Lower lobe of right lung (tissue), 2 donors: ENCODE data around the gene F2RL3. TPM values are rescaled to one million over a fixed set of nuclear protein-coding genes. Genes with fewer than 3 reads are reported as not detected.
A peak's percentile ranks its signal among the peaks of the same experiment; 100 is the strongest.

ENCODE experiments used
- ATAC-seq, 2 donors: fragments of 200-7000 bp; cut with Tn5 transposase; one replicate each; pipeline ENCODE4 v1.9.1; 2020 to 2022; ENCODE audit warnings: mild to moderate bottlenecking in 2 of 2, moderate library complexity in 2 of 2
- DNase-seq: peaks from one replicate; pipeline ENCODE4 v3.0.0-alpha.2; 2020
- H3K27ac ChIP-seq: fragments of 200-600 bp; one replicate; pipeline ENCODE4 v1.8.0; 2022
- H3K27me3 ChIP-seq: fragments of 200-600 bp; one replicate; pipeline ENCODE4 v1.8.0; 2022; ENCODE audit warnings: low read depth
- H3K36me3 ChIP-seq: fragments of 200-600 bp; one replicate; pipeline ENCODE4 v1.8.0; 2022; ENCODE audit warnings: mild to moderate bottlenecking
- H3K4me1 ChIP-seq: fragments of 200-600 bp; one replicate; pipeline ENCODE4 v1.8.0; 2022
- H3K4me3 ChIP-seq: fragments of 200-600 bp; one replicate; pipeline ENCODE4 v1.8.0; 2022; ENCODE audit warnings: mild to moderate bottlenecking
- H3K9me3 ChIP-seq: fragments of 200-600 bp; one replicate; pipeline ENCODE4 v1.8.0; 2022
- intact Hi-C: fragments of 100-400 bp; cut with DNase I; formaldehyde crosslinking; loops from one replicate; pipeline ENCODE4 v1.11.0; 2022
- total RNA-seq: library from RNA; stranded (reverse); fragmentation: NEBNext Ultra II Directional; extraction: Animal tissue kit (Norgen Biotek cat#: 25700); gene quantifications from one replicate; pipeline ENCODE4 v1.2.1, GENCODE V29; 2021
- TF ChIP-seq, protein P1 (sequence below): fragments of 200-600 bp; IDR thresholded peaks from one replicate; pipeline ENCODE4 v1.8.0; 2022; ENCODE audit warnings: antibody characterized with exemption, mild to moderate bottlenecking
- donor health status: DM: no; HTN: yes; CAD: no; lungs with severe emphysema.

Gene F2RL3
- total RNA-seq, 1 donor from 2014 or later: 22.5 TPM

DNA sequence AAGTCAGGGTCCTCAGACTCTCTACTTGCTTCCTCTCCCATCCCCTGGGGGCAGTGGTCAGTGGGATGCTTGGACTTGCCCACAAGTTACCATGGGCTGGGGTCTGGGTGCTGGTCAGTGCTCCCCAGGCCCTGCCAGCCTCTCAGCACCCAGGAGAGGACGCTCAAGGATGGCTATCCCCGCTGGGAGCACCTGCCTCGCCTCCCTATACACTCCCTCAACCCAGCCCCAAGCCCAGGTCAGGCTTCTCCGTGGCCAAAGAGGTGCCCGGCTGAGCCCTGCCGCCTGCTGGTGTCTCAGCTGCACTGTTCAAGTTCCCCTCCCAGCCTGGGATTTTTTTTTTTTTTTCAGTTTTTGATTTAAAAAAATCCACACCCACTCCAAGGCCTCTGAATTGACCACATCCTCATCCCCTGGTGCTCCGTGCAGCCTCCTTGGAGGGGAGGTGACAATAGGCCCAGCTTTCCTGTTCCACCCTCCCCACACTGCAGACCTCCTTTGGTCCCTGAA, 10.8 kb downstream of the F2RL3 start:
- DNase-seq (peak; percentile 73), ATAC-seq (no peak)
- H3K9me3 ChIP-seq: no peaks in the 10 kb centered on the region
- H3K27ac ChIP-seq: no peak overlapping the region
- TF ChIP-seq, protein P1, sequence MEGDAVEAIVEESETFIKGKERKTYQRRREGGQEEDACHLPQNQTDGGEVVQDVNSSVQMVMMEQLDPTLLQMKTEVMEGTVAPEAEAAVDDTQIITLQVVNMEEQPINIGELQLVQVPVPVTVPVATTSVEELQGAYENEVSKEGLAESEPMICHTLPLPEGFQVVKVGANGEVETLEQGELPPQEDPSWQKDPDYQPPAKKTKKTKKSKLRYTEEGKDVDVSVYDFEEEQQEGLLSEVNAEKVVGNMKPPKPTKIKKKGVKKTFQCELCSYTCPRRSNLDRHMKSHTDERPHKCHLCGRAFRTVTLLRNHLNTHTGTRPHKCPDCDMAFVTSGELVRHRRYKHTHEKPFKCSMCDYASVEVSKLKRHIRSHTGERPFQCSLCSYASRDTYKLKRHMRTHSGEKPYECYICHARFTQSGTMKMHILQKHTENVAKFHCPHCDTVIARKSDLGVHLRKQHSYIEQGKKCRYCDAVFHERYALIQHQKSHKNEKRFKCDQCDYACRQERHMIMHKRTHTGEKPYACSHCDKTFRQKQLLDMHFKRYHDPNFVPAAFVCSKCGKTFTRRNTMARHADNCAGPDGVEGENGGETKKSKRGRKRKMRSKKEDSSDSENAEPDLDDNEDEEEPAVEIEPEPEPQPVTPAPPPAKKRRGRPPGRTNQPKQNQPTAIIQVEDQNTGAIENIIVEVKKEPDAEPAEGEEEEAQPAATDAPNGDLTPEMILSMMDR: peak; percentile 57
- H3K36me3 ChIP-seq: no peaks in the 10 kb centered on the region
- H3K4me3 ChIP-seq: no peak overlapping the region
- H3K27me3 ChIP-seq: no peaks in the 10 kb centered on the region
- peaks cover 13% of the 10 kb centered on the region for H3K4me1 ChIP-seq
- intact Hi-C loops: no loop called here

DNA sequence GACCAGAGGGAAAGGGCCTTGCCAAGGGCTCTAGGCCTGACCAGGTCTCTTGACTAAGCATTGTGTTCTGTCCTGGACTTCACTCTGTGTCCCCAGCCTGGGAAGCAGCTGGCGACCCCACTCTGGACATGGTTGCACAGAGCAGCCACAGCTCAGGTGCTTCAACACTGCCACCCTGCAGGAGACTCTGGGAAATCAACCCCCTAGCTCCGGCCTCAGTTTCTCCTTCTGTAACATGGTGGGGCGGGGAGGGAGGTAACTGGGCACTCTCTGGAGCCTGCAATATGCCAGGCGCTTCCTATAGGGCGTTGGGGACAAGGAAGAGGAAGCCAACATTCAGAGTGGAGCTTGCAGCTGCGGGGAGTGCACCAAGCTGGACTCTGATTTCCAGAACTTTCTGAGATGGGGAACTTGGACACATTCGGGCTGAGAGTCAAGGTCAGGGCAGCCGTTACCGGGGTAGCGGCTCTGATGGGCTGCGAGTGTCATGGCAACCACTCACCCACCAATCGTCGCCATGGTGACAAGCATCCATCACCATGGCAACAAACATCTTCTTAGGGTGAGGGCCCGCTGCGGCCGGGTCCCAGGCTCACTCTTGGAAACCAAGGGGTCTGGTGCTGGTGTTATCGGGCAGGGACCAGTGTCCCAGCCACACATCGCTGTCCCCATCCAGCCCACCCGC, 12.8 kb downstream of the F2RL3 start:
- Histone ChIP-seq H3K4me3 (no peak overlapping the region), H3K4me1 (peaks cover 1% of the 10 kb centered on the region), H3K9me3 (no peaks in the 10 kb centered on the region), H3K27me3 (no peaks in the 10 kb centered on the region), H3K36me3 (no peaks in the 10 kb centered on the region), H3K27ac (no peak overlapping the region)
- ATAC-seq (no peak), DNase-seq (no peak)
- intact Hi-C loops: no loop called here
- TF ChIP-seq, protein P1: no peak

DNA sequence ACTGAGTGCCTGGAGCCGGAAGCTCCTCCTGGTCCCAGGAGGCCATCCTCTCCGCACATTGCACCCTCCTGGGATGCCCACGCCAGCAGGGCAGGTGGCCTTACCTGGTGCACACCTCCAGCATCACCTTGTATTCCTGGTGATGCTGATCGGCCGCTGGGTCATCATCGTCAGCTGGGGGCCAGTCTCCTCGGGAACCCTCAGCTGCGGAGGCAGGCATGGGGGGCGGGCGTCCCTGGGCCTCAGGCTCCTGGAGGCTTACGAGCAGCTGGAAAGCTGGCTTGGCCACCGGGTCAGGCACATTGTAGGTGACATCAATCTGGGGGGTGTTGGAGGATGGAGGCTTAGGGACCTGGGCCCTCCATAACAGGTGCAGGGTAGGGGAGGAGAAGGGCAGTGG, 13.7 kb downstream of the F2RL3 start:
- H3K36me3 ChIP-seq: no peaks in the 10 kb centered on the region
- H3K4me1 ChIP-seq: no peaks in the 10 kb centered on the region
- no peak overlapping the region for H3K4me3 ChIP-seq
- no peaks in the 10 kb centered on the region for H3K9me3 ChIP-seq
- ATAC-seq (no peak), DNase-seq (no peak)
- no peak overlapping the region for H3K27ac ChIP-seq
- intact Hi-C loops: no loop called here
- H3K27me3 ChIP-seq: no peaks in the 10 kb centered on the region
- TF ChIP-seq, protein P1: no peak

DNA sequence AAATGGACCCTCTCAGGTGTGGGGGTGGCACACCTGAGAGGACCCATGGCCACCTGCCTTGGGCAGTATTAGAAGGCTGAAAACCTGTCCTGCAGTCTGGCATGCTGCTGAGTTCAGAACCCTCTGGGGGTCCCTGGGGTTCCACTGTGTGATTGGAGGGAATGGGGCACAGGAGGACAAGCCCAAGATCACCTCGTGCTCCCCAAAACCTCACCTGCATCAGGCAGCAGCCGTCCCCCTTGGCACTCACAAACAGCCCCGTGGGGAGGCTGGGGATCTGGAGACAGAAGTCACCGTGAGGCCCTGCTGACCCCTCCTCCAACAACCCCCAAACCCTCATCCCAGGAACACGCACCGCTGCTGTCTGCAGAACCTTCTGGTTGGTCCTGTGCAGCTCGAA, 14.5 kb downstream of the F2RL3 start:
- no peak for ATAC-seq
- intact Hi-C loops: no loop called here

DNA sequence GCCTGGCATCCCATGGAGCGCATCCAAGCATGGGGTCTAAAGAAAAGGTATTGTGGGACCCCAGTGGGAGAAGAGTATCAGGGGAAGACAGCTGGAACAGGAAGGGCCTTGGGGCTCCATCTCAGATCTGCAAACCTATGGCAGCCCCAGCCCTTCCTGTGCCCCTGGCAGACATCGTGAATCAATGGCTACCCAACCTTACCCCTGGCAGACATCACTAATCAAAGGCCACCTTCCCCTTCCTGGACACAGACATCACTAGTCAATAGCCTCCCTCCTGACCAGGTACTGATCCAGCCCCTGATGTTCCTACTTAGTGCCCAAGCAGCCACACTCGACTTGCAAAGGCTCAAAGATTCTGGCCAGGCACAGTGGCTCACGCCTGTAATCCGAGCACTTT, 15.8 kb downstream of the F2RL3 start:
- Histone ChIP-seq H3K4me1 (no peaks in the 10 kb centered on the region), H3K4me3 (no peak overlapping the region), H3K27me3 (no peaks in the 10 kb centered on the region), H3K36me3 (no peaks in the 10 kb centered on the region), H3K9me3 (no peaks in the 10 kb centered on the region), H3K27ac (no peak overlapping the region)
- intact Hi-C loops: no loop called here
- TF ChIP-seq, protein P1: no peak
- ATAC-seq: no peak
- DNase-seq: no peak

More for the DNA sequence above, 14.5 kb downstream of the F2RL3 start:
- Histone ChIP-seq H3K9me3 (no peaks in the 10 kb centered on the region), H3K36me3 (no peaks in the 10 kb centered on the region), H3K27ac (no peak overlapping the region), H3K27me3 (no peaks in the 10 kb centered on the region), H3K4me3 (no peak overlapping the region), H3K4me1 (no peaks in the 10 kb centered on the region)
- no peak for DNase-seq
- TF ChIP-seq, protein P1: no peak
